Activated CD4-positive, alpha-beta T cell treated with anti-CD3 and anti-CD28 coated beads, Interleukin-2, amount 10 ng/mL, durations not matched to agents 7 days and 5 days (primary cell): Measurements from ENCODE around the gene SMARCD3. TPM values are rescaled to one million over a fixed set of nuclear protein-coding genes. Genes with fewer than 3 reads are reported as not detected.

Experiments used
- CTCF ChIA-PET: fragments of 350-600 bp; sonication (Branson Sonifier 250); formaldehyde crosslinking; loops from one replicate; lab custom pipeline; 2021; ENCODE audit warnings: antibody characterized with exemption; lab: Charles Lee
- POLR2A ChIA-PET: fragments of 350-600 bp; sonication (Branson Sonifier 250); formaldehyde crosslinking; loops from one replicate; lab custom pipeline; 2021; ENCODE audit warnings: antibody characterized with exemption; lab: Charles Lee
- DNase-seq: peaks from one replicate; pipeline ENCODE4 v3.0.0-alpha.2; 2020
- H3K27ac Mint-ChIP-seq: one replicate; pipeline ENCODE4 v1.8.0; 2021; ENCODE audit warnings: mild to moderate bottlenecking, moderate library complexity, mixed read lengths
- H3K27me3 Mint-ChIP-seq: one replicate; pipeline ENCODE4 v1.8.0; 2021; ENCODE audit warnings: mixed read lengths
- H3K36me3 Mint-ChIP-seq: one replicate; pipeline ENCODE4 v1.8.0; 2021; ENCODE audit warnings: low read depth, mixed read lengths
- H3K4me1 Mint-ChIP-seq: one replicate; pipeline ENCODE4 v1.8.0; 2021; ENCODE audit warnings: mixed read lengths
- H3K4me3 Mint-ChIP-seq: one replicate; pipeline ENCODE4 v1.8.0; 2021; ENCODE audit warnings: mild to moderate bottlenecking, moderate library complexity, mixed read lengths
- H3K9me3 Mint-ChIP-seq: one replicate; pipeline ENCODE4 v1.8.0; 2021; ENCODE audit warnings: mixed read lengths
- total RNA-seq, 2 experiments: library from RNA; stranded (reverse); gene quantifications; one replicate each; pipeline ENCODE4 v1.2.3, GENCODE V29; 2021

Gene SMARCD3
- 1 to 10 TPM; 2.0 to 2.5 TPM for total RNA-seq

DNA sequence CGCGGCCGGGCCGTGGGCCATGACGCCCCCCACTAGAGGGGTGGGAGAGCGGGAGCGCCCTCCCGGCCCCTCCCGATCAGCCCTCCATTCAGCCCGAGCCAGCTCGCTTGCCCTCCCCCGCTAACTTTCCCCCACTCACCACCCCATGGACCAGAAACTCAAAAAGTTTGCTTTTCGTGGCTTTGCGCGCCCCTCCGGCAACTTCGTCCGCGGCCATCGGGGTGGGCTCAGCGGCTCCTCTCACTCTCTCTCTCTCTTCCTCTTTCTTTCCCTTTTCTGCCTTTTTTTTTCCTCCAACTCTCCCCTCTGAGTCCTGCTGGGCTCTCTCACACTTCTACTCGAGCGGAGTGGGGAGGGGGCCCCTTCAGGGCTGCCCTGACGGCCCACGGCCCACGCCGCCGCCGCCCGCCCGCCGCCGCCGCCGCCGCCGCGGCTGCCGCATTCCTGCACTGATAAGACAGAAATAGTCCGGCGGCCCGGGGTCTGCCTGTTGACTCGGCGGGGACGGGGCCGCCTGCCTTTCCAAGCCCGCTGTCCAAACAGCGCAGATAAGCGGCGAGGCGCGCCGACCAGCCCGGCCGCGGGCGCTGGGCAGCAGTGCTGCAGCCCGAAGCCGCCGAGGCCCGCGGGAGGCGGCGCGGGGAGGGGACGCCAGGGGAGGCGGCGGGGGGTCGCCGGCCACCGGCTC lies at the start of gene SMARCD3:
TSS of gene SMARCD3 (minus strand) at position 349 of the 688 bp plus-strand sequence. CDS start at position 217, 132 bp downstream.
- peaks cover 39% of the 10 kb centered on the region for H3K4me1 Mint-ChIP-seq
- H3K9me3 Mint-ChIP-seq: no peaks in the 10 kb centered on the region
- POLR2A ChIA-PET: no interaction called here
- no peak within 1 kb of the TSS for H3K27ac Mint-ChIP-seq
- peaks cover 68% of the 10 kb centered on the region for H3K27me3 Mint-ChIP-seq
- no peak for DNase-seq
- CTCF ChIA-PET: interaction anchor here (1.6 kb wide), 1 partner anchor 26 kb away, joined by 3 read pairs; no protein-coding TSS in a partner anchor
- H3K36me3 Mint-ChIP-seq: no peaks in the 10 kb centered on the region
- H3K4me3 Mint-ChIP-seq: peak within 1 kb of the TSS; percentile 24

DNA sequence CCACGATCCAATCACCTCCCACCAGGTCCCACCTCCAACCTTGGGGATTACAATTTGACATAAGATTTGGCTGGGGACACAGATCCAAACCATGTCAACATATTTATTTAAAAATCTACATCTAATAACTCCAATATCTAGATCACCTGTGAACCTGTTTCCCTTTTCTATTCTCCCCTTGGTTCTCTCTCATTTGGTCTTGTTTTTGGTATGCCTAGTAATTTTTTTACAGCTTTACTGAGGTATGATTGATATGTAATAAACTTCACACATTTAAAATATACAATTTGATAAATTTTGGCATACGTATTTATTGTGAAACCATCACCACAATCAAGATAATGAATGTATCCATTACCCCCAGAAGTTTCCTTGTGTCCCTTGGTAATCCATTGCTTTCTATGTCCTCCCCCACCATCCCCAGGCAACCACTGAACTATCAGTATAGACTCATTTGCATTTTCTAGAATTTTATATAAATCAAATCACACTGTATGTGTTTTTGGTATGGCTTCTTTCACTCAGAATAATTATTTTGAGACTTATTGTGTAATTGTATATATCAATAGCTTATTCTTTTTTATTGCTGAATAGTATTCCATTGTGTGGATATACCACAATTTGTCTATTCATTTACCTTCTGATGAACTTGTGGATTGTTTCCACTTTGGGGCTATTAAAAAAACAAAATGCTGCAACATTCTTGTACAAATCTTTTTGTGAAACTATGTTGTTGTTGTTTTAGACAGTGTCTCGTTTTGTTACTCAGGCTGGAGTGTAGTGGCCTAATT lies 47.9 kb upstream of the SMARCD3 start:
- Mint-ChIP-seq H3K27me3 (peaks cover 33% of the 10 kb centered on the region), H3K4me1 (no peaks in the 10 kb centered on the region), H3K4me3 (no peak overlapping the region), H3K36me3 (no peaks in the 10 kb centered on the region), H3K9me3 (peaks cover 10% of the 10 kb centered on the region), H3K27ac (no peak overlapping the region)
- DNase-seq: no peak
- ChIA-PET CTCF (interaction anchor here (0.6 to 0.7 kb wide), 3 partner anchors 9 to 168 kb away, joined by 3 to 4 read pairs (median 3); no protein-coding TSS in a partner anchor), POLR2A (interaction anchor here (0.5 kb wide), 1 partner anchor 510 kb away, joined by 3 read pairs; no protein-coding TSS in a partner anchor)

DNA sequence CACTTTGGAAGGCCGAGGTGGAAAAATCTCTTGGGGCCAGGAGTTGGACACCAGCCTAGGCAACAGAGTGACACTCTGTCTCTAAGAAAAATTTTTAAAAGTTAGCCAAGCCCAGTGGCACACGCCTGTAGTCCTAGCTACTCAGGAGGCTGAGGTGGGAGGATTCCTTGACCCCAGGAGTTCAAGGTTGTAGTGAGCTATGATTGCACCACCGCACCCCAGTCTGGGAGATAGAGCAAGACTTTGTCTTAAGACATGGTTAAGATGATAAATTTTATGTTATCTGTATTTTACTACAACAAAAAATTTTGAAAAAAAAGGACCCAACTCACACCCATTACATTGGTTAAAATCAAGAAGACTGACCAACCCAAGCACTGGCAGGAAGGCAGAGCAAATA lies 44.4 kb upstream of the SMARCD3 start:
- Mint-ChIP-seq H3K27ac (no peak overlapping the region), H3K4me3 (no peak overlapping the region), H3K27me3 (peaks cover 26% of the 10 kb centered on the region), H3K9me3 (peaks cover 6% of the 10 kb centered on the region), H3K36me3 (no peaks in the 10 kb centered on the region), H3K4me1 (no peaks in the 10 kb centered on the region)
- no peak for DNase-seq
- ChIA-PET POLR2A (no interaction called here), CTCF (no interaction called here)

DNA sequence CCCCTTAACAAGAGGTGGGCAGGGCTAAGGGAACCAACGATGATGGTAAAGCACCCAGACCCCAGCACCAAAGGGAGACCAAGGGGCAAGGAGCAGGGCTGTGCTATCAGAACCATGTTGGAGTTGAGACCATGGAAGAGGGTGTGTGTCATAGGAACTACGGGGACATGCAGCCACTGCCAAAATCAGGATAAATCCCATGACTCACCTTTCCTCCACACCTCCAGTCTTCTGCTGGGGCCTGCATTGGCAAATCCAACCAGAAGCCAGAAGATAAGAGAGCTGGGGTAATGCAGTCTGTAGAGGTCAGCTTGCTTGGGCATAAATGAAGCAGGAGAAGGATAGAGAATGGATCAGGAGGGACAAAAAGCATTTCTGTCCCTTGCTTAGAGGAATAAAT lies 42.7 kb upstream of the SMARCD3 start:
- ChIA-PET CTCF (interaction anchor here (0.8 kb wide), 1 partner anchor 13 kb away, joined by 3 read pairs; no protein-coding TSS in a partner anchor), POLR2A (no interaction called here)
- Mint-ChIP-seq H3K9me3 (peaks cover 3% of the 10 kb centered on the region), H3K4me3 (no peak overlapping the region), H3K4me1 (no peaks in the 10 kb centered on the region), H3K27me3 (peaks cover 26% of the 10 kb centered on the region), H3K36me3 (no peaks in the 10 kb centered on the region), H3K27ac (no peak overlapping the region)
- DNase-seq: no peak

DNA sequence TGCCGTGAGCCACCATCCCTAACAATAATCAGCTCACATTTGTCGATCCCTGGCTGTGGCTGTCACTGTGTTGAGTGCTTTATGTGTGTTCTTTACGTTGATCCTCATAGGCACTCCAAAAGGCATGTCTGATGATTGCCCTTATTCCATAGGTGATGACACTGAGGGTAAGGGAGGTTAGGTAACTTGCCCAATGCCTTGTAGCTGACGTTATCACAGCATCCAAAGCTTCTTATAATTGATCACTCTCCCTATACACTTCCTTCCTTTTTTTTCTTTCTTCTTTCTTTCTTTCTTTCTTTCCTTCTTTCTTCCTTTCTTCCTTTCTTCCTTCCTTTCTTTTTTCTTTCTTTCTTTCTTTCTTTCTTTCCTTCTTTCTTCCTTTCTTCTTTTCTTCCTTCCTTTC lies 41.9 kb upstream of the SMARCD3 start:
- no peaks in the 10 kb centered on the region for H3K9me3 Mint-ChIP-seq
- no peak overlapping the region for H3K27ac Mint-ChIP-seq
- CTCF ChIA-PET: no interaction called here

DNA sequence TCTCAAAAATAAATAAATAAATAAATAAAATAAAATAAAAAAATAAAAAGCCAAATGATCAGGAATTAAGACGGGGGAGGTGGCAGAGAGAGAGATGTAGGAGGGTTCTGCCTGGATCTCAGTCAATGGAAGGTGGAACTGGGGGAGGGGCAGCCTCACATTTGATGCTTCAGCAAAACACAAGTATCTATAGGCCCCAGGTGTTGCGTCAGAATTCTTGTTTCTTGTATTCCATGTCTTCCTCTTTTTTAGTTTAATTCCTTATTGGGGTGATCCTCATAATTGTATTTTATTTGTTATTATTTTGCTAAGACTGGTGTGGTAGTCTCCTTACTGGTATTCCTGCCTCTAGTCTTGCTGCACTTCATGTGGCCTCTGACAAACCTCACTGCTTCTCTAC lies 41.4 kb upstream of the SMARCD3 start:
- Mint-ChIP-seq H3K9me3 (no peaks in the 10 kb centered on the region), H3K27me3 (peaks cover 24% of the 10 kb centered on the region), H3K27ac (no peak overlapping the region), H3K4me1 (no peaks in the 10 kb centered on the region), H3K4me3 (no peak overlapping the region), H3K36me3 (no peaks in the 10 kb centered on the region)
- ChIA-PET POLR2A (no interaction called here), CTCF (no interaction called here)
- no peak for DNase-seq

More for the DNA sequence above, 41.9 kb upstream of the SMARCD3 start:
- no peak for DNase-seq
- Mint-ChIP-seq H3K4me1 (no peaks in the 10 kb centered on the region), H3K36me3 (no peaks in the 10 kb centered on the region), H3K4me3 (no peak overlapping the region), H3K27me3 (peaks cover 25% of the 10 kb centered on the region)
- POLR2A ChIA-PET: no interaction called here

DNA sequence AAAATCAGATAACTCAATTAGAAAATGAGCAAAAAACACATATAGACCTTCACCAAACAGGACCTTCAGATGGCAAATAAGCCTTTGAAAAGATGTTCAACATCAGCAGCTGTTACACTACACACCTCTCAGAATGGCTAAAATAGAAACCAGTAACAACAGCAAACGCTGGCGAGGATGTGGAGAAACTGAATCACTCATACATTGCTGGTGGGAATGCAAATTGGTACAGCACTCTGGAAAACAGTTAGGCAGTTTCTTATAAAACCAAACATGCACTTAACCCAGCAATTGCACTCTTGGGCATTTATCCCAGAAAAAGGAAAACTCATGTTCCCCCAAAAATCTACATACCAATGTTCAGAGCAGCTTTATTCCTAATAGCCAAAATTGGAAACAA lies 37.7 kb upstream of the SMARCD3 start:
- CTCF ChIA-PET: interaction anchor here (0.6 to 0.7 kb wide), 2 partner anchors 406 to 996 kb away, joined by 3 read pairs; no protein-coding TSS in a partner anchor
- POLR2A ChIA-PET: no interaction called here
- no peak for DNase-seq
- no peak overlapping the region for H3K4me3 Mint-ChIP-seq
- H3K9me3 Mint-ChIP-seq: peaks cover 5% of the 10 kb centered on the region
- no peak overlapping the region for H3K27ac Mint-ChIP-seq
- peaks cover 32% of the 10 kb centered on the region for H3K27me3 Mint-ChIP-seq
- H3K4me1 Mint-ChIP-seq: no peaks in the 10 kb centered on the region
- H3K36me3 Mint-ChIP-seq: no peaks in the 10 kb centered on the region

DNA sequence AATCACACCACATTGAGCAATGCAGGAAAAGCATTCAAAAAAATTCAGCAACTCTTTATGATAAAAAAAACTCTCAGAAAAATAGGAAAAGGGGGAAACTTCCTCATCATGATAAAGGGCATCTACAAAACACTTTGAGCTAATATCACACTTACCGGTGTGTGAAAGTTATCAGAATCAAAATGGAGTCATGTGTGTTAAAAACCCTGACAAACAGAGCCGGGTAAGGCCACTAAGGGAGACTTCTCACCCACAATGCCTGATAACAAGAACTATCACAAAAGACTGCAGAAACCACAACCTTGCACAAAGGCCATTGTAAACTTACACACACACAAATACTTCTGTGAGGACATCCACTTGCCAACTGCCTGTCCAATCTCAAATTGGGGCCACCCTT lies 34.8 kb upstream of the SMARCD3 start:
- CTCF ChIA-PET: no interaction called here
- POLR2A ChIA-PET: no interaction called here
- Mint-ChIP-seq H3K27me3 (peaks cover 38% of the 10 kb centered on the region), H3K9me3 (peaks cover 5% of the 10 kb centered on the region), H3K27ac (no peak overlapping the region), H3K36me3 (no peaks in the 10 kb centered on the region), H3K4me3 (no peak overlapping the region), H3K4me1 (no peaks in the 10 kb centered on the region)
- no peak for DNase-seq

DNA sequence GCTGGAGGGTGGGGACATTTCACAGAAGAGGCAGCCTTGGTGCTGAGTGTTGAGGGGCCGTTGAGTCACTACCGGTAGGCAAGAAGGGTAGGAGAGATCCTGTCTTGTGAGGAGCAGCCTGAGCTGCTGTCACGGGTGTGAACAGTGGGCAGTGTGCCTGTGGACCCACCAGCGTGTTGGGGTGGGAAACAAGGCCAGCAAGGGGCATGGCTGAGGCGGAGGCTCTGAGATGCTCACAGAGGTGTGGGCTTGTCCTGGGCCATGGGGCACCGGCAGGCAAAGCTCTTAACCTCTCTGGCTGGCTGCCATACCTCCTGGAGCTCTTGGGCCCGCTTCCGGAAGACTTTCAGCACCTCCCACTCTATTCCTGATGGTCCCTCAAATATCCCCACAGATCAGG lies 33.6 kb upstream of the SMARCD3 start:
- CTCF ChIA-PET: no interaction called here
- Mint-ChIP-seq H3K27ac (no peak overlapping the region), H3K4me3 (no peak overlapping the region), H3K9me3 (peaks cover 5% of the 10 kb centered on the region), H3K36me3 (no peaks in the 10 kb centered on the region), H3K27me3 (peaks cover 40% of the 10 kb centered on the region), H3K4me1 (peaks cover 4% of the 10 kb centered on the region)
- DNase-seq: no peak
- POLR2A ChIA-PET: no interaction called here

DNA sequence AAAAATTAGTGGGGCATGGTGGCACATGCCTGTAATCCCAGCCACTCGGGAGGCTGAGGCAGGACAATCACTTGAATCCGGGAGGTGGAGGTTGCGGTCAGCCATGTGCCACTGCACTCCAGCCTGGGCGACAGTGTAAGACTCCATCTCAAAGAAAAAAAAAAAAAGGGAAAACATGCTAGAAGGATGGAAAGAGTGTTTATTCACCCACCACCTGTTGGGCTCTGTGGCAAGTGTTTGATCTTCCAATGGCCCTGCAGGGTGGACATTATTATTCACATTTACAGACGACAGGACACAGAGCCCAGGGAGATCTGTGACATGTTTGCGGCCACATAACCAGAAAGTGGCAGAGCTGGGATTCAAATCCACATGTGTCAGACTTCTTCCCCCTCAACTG lies 33.2 kb upstream of the SMARCD3 start:
- H3K4me1 Mint-ChIP-seq: peaks cover 5% of the 10 kb centered on the region
- H3K36me3 Mint-ChIP-seq: no peaks in the 10 kb centered on the region
- H3K9me3 Mint-ChIP-seq: peaks cover 5% of the 10 kb centered on the region
- H3K27me3 Mint-ChIP-seq: peaks cover 40% of the 10 kb centered on the region
- H3K4me3 Mint-ChIP-seq: no peak overlapping the region
- no peak for DNase-seq
- H3K27ac Mint-ChIP-seq: no peak overlapping the region
- ChIA-PET POLR2A (no interaction called here), CTCF (no interaction called here)

DNA sequence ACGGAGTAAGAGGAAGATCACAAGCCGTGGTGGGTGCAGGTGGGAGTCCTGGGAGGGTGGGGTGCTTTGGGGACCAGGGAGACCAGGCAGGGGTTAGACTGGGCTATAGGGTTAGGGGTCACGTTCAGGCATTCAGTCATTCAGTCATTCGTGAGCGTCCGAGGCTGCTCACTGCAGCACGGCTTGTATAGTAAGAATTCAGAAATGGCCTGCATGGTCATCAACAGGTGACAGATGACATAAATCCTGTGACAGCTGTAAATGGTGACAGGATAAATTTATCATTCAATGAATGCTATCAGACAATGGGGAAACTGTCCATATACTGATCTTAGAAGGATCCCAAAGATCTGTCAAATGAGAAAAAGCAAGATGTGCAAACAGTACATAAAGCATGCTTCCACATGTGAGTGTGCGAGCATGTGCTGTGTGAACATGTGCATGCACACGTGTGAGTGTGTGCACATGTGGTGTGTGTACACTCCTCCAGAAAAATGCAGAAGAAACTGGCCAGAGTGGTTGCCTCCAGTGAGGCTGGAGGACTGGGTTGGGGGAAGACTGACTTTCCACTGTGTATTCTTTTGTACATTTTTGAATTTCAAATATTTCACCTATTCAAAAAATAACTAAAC lies 32.0 kb upstream of the SMARCD3 start:
- Mint-ChIP-seq H3K27ac (no peak overlapping the region), H3K27me3 (peaks cover 38% of the 10 kb centered on the region), H3K9me3 (peaks cover 5% of the 10 kb centered on the region), H3K4me3 (no peak overlapping the region), H3K36me3 (no peaks in the 10 kb centered on the region), H3K4me1 (peaks cover 12% of the 10 kb centered on the region)
- ChIA-PET CTCF (interaction anchor here (0.6 kb wide), 1 partner anchor 242 kb away, joined by 3 read pairs; no protein-coding TSS in a partner anchor), POLR2A (no interaction called here)
- DNase-seq: no peak

DNA sequence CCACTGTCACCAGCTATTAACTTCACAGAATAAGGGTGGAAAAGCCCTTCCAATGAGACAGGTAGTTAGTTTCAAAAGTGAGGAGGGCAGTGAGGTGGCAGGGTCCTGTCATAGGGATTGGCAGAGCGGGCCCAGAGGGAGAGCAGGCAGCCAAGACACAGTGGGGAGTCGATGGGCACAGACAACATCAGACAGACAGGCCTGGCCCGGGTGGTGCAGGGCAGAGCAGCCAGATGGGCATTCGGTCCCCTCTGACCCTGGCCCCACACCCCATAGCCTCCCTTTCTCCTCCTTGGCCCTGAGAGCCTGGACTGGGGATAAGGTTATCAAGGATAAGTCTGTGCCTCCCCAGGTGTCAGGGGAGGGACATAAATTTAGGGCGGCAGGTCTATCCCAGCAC lies 31.4 kb upstream of the SMARCD3 start:
- DNase-seq: no peak
- POLR2A ChIA-PET: no interaction called here
- Mint-ChIP-seq H3K27ac (no peak overlapping the region), H3K36me3 (no peaks in the 10 kb centered on the region), H3K27me3 (peaks cover 33% of the 10 kb centered on the region), H3K4me1 (peaks cover 12% of the 10 kb centered on the region), H3K9me3 (peaks cover 5% of the 10 kb centered on the region), H3K4me3 (no peak overlapping the region)
- CTCF ChIA-PET: interaction anchor here (0.6 kb wide), 1 partner anchor 242 kb away, joined by 3 read pairs; no protein-coding TSS in a partner anchor

DNA sequence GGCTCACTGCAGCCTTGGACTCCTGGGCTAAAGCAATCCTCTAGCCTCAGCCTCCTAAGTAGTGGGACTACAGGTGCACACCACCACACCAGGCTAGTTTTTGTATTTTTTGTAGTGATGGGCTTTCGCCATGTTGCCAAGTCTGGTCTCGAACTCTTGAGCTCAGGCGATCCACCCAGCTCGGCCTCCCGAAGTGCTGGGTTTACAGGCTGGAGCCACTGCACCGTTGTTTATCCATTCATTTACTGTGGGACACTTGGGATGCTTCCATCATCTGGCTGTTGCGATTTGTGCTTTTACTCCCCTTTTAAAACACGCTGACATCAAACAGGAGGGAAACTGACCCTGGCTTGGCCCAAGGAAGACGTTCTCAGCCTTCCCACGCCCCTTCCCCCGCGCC lies 30.5 kb upstream of the SMARCD3 start:
- Mint-ChIP-seq H3K4me1 (peaks cover 12% of the 10 kb centered on the region), H3K27ac (no peak overlapping the region), H3K4me3 (no peak overlapping the region), H3K36me3 (no peaks in the 10 kb centered on the region), H3K9me3 (peaks cover 5% of the 10 kb centered on the region), H3K27me3 (peaks cover 30% of the 10 kb centered on the region)
- CTCF ChIA-PET: no interaction called here
- DNase-seq: no peak
- POLR2A ChIA-PET: no interaction called here
